HG03575 (cell line): ENCODE results near the gene STARD9.

Source experiments
- ATAC-seq: cut with Tn5 transposase; IDR thresholded peaks from one replicate; pipeline ENCODE4 v1.9.1; 2021; ENCODE audit not compliant: unreplicated experiment, insufficient number of reproducible peaks, low FRiP score; ENCODE audit errors: extremely low read depth

Gene STARD9

DNA sequence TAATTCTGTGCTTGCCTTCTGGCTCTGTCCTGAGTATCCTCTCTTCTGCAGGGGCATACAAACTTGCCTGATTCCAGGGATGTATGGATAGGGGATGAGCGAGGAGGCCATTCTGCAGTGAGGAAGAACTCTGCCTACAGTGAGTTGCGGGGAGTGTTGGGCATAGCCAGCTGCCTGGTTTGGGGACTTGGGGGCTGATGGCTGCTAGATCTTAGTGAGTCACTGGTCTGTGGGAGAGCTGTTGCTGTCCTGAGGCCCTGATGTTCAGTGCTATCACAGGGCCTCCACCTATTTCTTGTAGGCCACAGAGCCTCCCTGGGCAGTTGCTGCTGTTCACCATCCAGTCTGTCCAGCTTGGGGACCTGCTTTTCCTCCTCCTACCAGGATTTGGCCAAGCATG is 141.2 kb downstream of the STARD9 start:
- ATAC-seq = no peak

DNA sequence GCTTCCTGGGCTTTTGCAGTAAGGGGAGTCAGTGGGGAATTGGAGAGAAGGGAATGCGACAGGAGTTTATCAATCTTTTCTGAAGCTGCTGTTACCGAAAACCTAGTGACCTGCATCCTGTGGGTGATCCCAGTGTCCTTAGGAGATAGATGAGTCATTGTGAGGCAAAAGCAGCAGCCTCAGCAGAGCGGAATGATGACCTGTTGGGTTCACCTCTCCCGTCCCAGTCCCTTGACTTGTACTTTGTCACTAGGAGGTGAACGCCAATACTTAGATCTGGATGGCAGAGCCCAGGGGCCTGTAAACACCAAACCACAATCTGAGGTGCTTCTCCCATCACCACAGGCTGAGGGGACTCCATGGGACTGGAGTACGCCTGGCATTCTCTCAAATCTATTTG is 143.6 kb downstream of the STARD9 start:
- no peak for ATAC-seq

DNA sequence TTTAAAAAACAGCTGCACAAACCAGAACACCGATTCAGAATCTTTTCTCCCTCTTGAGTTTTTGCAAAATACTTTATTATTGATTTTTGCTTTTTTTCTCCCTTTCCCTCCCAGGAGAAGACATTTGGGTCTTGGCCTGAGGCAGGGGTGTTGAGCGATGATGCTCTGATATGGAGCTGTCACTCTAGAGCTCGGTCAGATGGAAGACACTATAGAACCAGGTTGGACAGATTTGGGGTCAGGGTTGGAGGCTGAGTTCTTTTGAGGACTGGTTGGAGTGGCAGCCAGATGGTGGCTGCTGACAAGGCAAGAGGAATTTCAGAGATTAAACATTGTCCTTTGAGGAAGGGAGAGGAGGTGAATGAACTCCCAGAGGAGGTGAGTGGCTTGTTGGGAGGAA is 144.7 kb downstream of the STARD9 start:
- ATAC-seq = no peak

DNA sequence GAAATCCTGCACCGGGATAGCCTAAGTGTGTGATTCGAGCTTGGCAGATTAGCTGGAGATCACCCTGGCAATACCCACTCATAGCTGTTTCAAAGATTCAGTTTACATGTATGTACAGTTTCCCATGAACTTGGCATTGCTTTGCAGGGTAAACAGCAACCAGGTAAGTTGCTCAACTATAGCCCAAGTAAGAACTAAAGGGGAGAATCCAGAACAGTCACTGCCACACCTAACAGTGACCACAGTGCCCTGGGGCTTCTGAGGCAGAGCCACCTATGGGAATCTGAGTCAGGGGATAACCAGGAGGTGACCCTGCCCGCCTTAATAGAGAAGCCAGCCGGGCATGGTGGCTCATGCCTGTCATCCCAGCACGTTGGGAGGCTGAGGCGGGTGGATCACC is 145.6 kb downstream of the STARD9 start:
- no peak for ATAC-seq

DNA sequence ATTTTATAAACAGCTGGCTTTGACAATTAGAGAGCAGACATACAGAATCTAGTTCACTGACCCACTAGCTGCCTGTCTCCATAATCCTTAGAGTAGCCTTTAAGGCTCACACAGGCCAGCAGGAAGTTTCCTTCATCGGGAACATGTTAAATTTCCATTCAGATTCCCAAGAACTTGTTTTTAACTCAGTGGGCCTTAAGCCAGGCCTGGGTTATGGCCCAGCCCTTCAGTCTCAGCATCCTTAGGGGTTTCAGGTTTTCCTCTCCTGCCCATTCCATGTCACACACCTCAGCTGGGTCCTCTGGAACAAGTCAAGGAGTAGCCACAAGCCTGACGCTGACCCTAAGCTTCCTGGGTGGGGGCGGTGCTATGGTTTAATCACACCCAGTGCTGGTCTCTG is 146.5 kb downstream of the STARD9 start:
- ATAC-seq = no peak

DNA sequence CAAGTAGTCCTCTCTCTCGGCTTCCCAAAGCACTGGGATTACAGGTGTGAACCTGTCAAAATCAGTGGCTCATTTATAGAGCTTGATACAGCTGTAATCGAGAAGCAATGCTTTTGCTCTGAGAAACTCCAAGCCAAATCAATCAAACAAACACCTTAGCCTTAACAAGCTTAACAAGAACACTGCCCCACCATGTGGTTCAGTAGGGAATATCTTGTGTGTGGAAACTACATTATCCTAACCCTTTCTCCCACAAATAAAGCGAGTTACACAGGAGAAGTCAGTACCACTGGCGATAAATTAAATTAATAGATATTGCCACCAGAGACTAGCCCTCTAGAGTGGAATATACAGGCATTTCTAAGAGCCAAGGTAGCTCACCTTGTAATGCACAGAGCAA is 147.7 kb downstream of the STARD9 start:
- no peak for ATAC-seq

DNA sequence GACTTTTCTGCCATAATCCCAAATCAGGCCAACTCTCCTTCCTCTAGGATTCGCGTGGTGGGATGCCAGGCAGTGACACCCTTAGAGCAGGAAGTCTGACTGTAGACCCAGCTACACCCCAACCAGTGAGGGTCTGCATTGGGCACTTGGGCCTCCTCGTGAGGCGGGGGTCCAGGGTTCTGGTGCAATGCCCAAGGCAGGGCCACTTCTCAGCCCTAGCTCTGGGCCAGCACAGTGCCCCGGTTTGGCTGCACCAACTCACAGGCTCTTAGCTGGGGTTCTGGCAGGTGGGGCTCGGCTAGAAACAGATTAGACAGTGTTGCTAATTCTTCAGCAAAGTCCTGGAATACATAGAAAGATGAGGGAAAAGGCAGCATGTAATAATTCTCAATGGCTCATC is 148.9 kb downstream of the STARD9 start:
- no peak for ATAC-seq

DNA sequence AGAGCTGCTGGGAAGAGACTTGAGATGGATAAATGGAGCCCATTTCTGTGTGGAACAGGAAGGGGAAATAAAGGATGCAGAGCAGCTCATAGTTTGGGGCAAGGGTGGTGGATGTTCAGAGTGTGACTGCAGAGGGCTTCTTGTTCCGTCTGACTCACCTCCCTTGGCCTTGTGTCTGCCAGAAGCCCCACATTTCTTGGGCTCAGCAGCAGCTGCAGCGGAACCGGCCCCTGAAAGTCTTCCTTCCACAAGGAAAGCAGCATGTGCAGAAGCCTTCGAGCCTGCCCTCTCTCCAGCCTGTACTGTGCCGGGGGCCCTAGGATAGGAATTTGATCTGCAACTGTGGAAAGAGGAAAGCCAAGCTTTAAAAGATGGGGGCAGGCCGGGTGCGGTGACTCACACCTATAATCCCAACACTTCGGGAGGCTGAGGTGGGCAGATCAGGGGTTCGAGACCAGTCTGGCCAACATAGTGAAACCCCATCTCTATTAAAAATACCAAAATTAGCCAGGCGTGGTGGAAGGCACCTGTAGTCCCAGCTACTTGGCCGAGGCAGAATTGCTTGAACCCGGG is 150.0 kb downstream of the STARD9 start:
- no peak for ATAC-seq

DNA sequence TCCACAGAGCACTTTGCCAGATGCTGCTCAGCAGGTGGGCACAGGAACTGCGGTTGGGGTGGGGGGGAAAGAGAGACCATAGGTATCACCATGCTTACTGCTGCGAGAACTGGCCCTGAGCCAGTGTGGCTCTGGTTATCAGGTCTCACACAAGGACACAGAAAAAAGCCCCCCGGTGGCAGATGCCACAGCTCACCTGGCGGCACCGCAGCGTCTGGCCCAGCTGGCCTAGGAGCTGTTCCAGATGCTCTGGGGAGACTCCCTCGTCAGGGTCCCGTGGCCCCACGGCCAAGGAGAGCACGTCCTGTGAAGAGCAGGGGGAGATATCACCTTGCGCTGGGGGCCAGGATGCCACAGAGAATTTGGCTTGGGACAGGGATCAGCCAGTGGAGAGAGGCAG is 150.7 kb downstream of the STARD9 start:
- ATAC-seq = no peak

DNA sequence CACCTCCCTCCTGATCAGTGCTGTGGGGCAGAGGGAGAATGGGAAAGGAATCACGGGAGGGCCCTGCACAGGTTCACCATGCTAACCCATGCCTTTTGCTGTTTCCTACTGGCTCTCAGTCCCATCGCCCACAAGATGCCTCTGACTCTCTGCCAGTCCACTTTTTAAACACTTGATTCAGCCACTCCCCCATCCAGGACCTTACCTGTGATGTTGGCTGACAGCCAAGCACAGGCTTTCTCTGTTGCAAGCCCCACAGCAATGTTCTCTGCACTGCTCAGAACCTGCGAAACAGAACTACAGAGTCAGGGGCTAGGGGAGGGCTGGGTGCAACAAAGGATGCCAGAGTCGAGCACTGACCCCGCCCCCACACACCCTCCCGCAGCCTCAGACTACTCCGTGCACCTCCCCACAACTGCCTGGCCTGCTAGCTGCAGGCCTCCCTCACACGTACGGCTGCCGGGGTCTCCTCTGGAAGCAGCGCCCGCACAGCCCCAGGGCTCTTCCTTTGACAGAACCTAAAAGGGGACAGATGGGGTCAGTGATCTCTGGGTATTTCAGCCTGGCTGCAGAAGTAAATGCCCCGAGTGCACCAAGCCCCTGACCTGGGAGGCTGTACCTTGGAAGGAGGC is 152.5 kb downstream of the STARD9 start:
- ATAC-seq = no peak

DNA sequence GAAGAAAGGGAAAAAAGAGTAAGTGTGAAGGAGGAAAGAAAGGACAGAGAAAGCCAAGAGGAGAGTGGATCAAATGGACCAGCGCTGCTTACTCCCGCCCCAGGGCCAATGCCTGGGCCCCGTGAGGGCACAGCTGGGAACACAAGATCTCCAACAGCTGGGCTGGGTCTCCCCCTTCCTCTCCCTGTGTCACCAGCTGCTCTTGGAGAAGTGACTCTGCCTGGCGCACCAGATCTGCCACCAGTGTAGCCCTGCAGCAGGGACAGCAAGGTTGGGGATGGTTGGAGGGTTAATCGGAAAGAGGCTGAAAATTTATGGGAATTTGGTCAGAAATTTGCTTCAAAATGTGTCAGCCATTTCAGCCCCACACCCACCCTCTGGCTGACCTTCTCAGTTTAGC is 153.2 kb downstream of the STARD9 start:
- ATAC-seq = no peak

DNA sequence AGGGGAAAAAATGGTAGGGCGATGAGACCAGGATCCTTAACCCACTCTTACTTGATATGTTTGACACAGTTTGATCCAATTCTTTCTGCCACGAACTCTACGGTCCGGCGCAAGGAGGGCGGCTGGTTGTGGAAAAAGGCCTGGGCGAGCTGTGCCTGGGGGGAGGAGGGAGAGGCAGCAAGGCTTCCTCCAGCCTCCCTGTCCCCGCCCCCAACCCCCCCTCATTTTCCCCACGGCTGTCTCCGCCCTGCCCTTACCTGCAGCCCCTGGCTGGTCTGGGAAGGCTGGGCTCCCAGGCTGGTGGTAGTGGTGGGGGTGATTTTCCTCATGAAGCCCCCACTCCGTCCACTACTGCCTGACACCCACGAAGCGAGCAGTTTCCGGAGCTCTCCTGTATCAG is 153.6 kb downstream of the STARD9 start:
- no peak for ATAC-seq

DNA sequence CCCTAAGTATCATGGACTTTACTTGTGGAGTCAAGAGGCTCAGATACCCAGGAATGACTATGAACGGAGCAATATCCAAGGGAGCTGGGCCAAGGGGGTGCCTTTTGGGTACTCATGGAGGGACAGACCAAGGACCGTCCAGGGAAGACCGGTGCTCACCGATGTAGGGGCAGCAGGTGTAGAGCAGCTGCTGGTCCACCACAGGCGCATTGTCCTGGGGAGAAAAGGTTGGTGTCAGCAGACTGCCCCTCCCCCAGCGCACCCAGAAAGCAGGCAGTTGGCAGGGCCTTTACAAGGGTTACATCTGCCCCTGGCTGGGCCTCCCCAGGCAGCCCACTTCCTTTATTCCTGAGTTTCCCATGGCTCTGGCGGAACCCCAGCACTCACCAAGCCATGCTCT is 154.0 kb downstream of the STARD9 start:
- no peak for ATAC-seq

DNA sequence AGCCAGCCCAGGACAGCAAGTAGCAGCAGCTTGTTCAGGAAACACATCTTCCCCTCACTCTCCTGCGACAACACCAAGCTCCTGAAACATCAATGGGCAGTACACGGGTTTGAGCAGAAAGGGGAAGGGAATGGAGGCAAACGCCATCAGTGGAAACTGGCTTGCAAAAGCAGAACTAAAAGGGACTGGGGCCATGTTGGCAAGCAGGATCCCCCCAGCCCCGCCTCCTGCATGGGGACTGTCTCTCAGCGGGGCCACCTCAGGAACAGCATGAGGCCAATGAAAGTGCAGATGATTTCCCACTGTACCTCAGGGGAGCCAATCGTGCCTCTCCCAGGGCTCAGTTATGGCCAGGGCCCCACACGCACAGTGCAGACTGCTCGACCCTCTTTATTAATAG is 154.7 kb downstream of the STARD9 start:
- ATAC-seq = no peak

DNA sequence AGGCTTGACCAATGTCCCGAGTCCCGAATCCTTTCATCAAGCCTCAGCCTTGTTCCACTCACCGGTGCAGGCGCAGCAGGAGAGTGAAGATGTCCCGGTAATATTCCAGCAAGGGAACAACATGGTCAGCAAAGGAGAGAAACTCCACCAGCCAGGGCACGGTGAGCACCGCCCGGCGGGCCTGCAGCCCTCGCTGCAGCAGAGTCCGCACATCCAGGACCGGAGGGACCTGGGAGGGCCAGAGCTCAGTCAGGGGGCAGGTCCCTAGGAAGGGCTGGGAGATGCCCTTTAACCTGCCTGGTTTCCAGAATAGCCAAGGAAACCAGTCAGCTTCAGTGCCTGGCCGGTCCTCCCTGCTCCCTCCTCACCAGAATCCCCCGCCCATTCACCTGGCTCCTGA is 155.1 kb downstream of the STARD9 start:
- ATAC-seq = no peak

DNA sequence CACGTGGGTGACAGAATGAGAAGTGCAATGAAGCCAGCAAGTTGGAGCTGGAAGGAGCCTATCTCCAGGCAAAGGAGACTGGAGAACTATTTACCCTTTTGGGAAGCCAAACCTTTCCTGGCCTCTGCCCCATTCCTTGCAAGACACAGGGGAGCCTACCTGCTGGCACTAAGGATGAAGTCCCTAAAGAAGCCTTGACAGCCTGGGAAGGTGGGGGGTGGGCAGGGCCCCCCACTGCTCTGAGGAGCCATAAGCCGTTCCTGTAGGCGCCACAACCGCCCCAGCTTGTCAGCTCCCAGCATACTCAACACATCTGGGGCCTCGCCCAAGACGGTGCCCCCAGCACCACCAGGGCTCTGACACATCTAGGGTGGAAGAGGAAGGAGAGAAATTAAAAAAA is 156.1 kb downstream of the STARD9 start:
- ATAC-seq = no peak

DNA sequence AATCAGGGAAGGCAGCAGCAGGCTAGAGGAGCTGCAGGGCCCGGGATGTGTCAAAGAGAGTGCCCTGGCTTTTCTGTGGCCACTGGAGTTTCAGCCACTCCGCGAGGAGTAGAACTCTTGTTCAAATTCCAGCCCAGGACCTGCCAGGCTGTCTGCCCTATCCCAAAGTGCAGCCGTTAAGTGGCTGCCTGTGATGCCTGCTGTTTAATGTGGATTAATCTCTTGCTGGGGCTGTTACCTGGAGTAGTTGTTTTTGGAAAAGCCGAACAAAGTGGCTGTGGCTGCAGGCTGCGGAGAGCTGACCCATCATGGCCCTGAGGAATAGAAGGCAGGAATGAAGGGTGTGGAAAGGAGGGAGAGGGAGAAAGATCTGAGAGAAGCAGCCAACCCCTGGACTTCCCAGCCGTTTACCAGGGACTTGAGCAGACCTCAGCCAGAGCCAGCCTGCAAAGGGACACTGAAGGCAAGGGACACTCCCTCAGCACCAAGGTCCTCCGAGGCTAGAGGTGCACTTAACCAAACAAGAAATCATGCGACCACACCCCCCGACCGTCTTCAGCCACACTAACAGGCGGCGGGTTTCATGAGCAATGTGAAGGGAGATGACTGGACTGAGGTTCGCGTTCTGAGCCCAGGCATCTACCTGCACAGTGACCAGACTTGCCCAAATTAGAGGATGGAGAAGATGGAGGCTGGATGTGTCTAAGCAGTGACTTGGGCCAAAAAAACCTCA is 156.9 kb downstream of the STARD9 start:
- ATAC-seq = no peak

DNA sequence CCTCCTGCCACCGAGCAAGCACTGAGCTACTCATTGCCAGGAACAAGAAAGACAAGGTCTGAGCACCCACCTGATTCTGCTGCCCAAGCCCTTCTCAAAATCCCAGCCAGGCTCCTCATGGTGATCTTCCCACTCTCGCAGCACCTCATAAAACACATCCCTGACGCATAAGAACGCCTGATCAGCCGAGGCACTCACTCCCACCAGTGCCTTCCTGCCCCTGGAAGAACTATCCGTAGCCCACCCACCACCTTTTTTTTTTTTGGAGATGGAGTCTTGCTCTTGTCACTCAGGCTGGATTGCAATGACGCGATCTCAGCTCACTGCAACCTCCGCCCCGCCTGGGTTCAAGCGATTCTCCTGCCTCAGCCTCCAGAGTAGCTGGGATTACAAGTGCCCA is 157.6 kb downstream of the STARD9 start:
- ATAC-seq = no peak

DNA sequence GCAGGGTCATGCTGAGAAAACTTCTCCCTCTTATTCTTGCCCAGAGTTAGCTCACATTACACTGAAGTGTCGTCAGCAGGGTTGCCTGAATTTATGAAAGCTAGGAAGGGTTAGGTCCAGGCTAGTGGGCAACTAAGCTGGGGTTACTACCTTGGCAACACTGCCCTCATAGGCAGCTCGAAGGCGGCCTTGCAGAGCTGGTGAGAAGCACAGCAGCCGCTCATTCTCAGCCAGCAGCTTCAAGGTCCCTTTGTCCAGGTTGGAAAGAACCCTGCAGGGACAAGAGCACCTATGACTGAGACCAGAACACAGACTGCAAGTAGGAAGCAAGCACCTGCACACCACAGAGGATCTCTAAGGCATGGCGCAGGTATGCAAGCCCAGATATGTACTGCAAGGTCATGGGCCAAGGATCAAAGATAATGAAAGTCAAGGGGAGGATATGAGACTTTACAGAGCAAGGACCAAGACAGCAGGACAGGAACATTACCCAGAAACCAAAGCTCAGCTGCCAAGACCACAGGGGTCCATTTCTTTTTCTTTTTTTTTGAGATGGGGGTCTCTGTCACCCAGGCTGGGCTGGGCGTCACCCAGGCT is 158.8 kb downstream of the STARD9 start:
- ATAC-seq = no peak

DNA sequence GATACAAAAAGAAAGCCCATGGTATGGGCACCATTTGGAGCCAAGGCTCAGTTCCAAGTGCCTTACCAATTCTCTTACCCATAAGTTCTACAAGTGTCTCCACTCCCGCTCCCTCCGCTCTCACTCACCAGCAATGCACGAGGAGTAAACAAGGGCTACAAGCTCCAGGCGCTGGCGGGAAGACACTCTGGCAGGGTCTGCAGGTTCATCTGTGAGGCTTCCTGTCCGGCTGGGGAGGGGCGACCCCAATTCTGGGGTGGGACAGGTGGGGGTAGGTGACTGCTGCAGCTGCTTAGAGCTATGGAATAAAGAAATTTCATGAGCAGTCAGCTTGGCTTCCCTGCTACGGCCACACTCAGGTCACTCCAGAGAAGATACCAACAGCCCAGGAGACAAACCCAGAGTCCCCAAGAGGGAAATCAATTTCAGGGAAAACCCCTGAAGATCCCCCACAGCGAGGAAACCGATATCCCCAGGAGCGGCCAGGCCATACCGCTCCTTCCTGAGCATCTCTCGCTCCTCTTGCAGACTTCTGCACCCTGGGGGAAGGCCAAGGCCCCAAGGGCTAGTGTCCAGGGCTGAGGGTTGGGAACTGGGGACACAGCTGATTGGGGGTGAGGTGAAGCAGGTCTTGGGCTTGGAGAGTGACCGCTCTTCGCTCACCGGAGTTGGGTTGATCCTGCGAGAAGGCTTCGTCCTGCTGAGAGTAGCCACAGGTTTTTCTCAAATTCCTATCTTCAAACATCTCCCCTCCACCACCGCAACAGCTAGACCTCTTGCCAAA is 160.2 kb downstream of the STARD9 start:
- no peak for ATAC-seq
